Measurements from ENCODE around the gene UBASH3A.
"Not testable (repeated sequence)": the region's sequence is repeated elsewhere in the genome, so short reads cannot be mapped to it uniquely, and the experiment has no call there.

UBASH3A gene

GRCh38 chr21:42468491-42469131 lies 64.9 kb downstream of the UBASH3A start:
- no peak for DNase-seq (ENCODE audit: low spot score)

GRCh38 chr21:42469272-42469671 lies 65.6 kb downstream of the UBASH3A start:
- DNase-seq (ENCODE audit: low spot score), result no peak

- DNase-seq (ENCODE audit: low spot score), result not testable (repeated sequence)
Observed at GRCh38 chr21:42469726-42470125, 66.0 kb downstream of the UBASH3A start.

GRCh38 chr21:42471206-42471605 lies 67.5 kb downstream of the UBASH3A start:
- no peak for DNase-seq (ENCODE audit: low spot score)

GRCh38 chr21:42471716-42472330 lies 68.1 kb downstream of the UBASH3A start:
- DNase-seq (ENCODE audit: low spot score), result no peak

GRCh38 chr21:42472521-42472920 lies 68.8 kb downstream of the UBASH3A start:
- no peak for DNase-seq (ENCODE audit: low spot score)

GRCh38 chr21:42473498-42474042 lies 69.9 kb downstream of the UBASH3A start:
- DNase-seq (ENCODE audit: low spot score), result no peak

GRCh38 chr21:42474043-42474831 lies 70.5 kb downstream of the UBASH3A start:
- peak; percentile 30 for DNase-seq (ENCODE audit: low spot score)

GRCh38 chr21:42475036-42475435 lies 71.3 kb downstream of the UBASH3A start:
- no peak for DNase-seq (ENCODE audit: low spot score)

- DNase-seq (ENCODE audit: low spot score), result no peak
Observed at GRCh38 chr21:42475526-42476387, 72.1 kb downstream of the UBASH3A start.

- no peak for DNase-seq (ENCODE audit: low spot score)
Observed at GRCh38 chr21:42476388-42477331, 73.0 kb downstream of the UBASH3A start.

GRCh38 chr21:42478504-42478903 lies 74.8 kb downstream of the UBASH3A start:
- no peak for DNase-seq (ENCODE audit: low spot score)

GRCh38 chr21:42479582-42479981 lies 75.9 kb downstream of the UBASH3A start:
- no peak for DNase-seq (ENCODE audit: low spot score)

GRCh38 chr21:42480736-42481135 lies 77.0 kb downstream of the UBASH3A start:
- no peak for DNase-seq (ENCODE audit: low spot score)

GRCh38 chr21:42481169-42481568 lies 77.5 kb downstream of the UBASH3A start:
- DNase-seq (ENCODE audit: low spot score), result no peak

- DNase-seq (ENCODE audit: low spot score), result no peak
Observed at GRCh38 chr21:42484966-42485365, 81.3 kb downstream of the UBASH3A start.

- DNase-seq (ENCODE audit: low spot score), result no peak
Observed at GRCh38 chr21:42486072-42486471, 82.4 kb downstream of the UBASH3A start.

GRCh38 chr21:42486531-42486930 lies 82.8 kb downstream of the UBASH3A start:
- no peak for DNase-seq (ENCODE audit: low spot score)

GRCh38 chr21:42489006-42489563 lies 85.4 kb downstream of the UBASH3A start:
- DNase-seq (ENCODE audit: low spot score), result no peak

- DNase-seq (ENCODE audit: low spot score), result no peak
Observed at GRCh38 chr21:42489991-42490390, 86.3 kb downstream of the UBASH3A start.

Measured in AG08396 (cell line).